ENCODE results near the gene PDE11A. TPM values are rescaled to one million over a fixed set of nuclear protein-coding genes. Genes with fewer than 3 reads are reported as not detected.

PDE11A gene
- total and polyA plus RNA-seq, 8 donors: under 0.01 to 0.87 (median 0.40) TPM; not detected in 2

GRCh38 chr2:177817300-177817699 is 255.3 kb downstream of the PDE11A start:
- no peaks in the 10 kb centered on the region for H3K4me1 ChIP-seq
- no peak overlapping the region for H3K4me3 ChIP-seq
- H3K27ac ChIP-seq: no peak overlapping the region
- peaks cover 0 to 7% (median 2%) of the 10 kb centered on the region in 4 donors for H3K9me3 ChIP-seq
- WGBS, 5 donors: 69 to 88% (median 77%) methylated on average over 4 of the region's 4 CpGs
- DNase-seq: no peak
- intact Hi-C loops (cut with DNase I; ENCODE audit: low total_unique reads): no loop called here
- TF ChIP-seq EP300 (IDR thresholded peaks at IDR 0.05): no peak
- TF ChIP-seq POLR2AphosphoS5 (IDR thresholded peaks at IDR 0.05): no peak
- TF ChIP-seq POLR2A (IDR thresholded peaks at IDR 0.05): no peak
- TF ChIP-seq CTCF (IDR thresholded peaks at IDR 0.05): no peak
- H3K36me3 ChIP-seq: no peaks in the 10 kb centered on the region
- no peaks in the 10 kb centered on the region for H3K27me3 ChIP-seq

- H3K4me3 ChIP-seq: no peak overlapping the region
- no peaks in the 10 kb centered on the region for H3K36me3 ChIP-seq
- H3K27ac ChIP-seq: no peak overlapping the region
- no peaks in the 10 kb centered on the region for H3K27me3 ChIP-seq
- intact Hi-C loops (cut with DNase I; ENCODE audit: low total_unique reads): no loop called here
- no peaks in the 10 kb centered on the region for H3K4me1 ChIP-seq
- H3K9me3 ChIP-seq: peaks cover 0 to 7% (median 2%) of the 10 kb centered on the region in 4 donors
- TF ChIP-seq POLR2A (IDR thresholded peaks at IDR 0.05): no peak
- no peak for TF ChIP-seq CTCF (IDR thresholded peaks at IDR 0.05)
- TF ChIP-seq POLR2AphosphoS5 (IDR thresholded peaks at IDR 0.05): no peak
- TF ChIP-seq EP300 (IDR thresholded peaks at IDR 0.05): no peak
- no peak for DNase-seq
Measured at GRCh38 chr2:177816766-177817165, 255.8 kb downstream of the PDE11A start.

GRCh38 chr2:177812713-177813396 is 259.7 kb downstream of the PDE11A start:
- DNase-seq: no peak
- Histone ChIP-seq H3K27me3 (no peaks in the 10 kb centered on the region), H3K36me3 (no peaks in the 10 kb centered on the region), H3K9me3 (peaks cover 0 to 7% (median 2%) of the 10 kb centered on the region in 4 donors), H3K4me1 (no peaks in the 10 kb centered on the region), H3K4me3 (no peak overlapping the region), H3K27ac (no peak overlapping the region)
- TF ChIP-seq POLR2A (IDR thresholded peaks at IDR 0.05): no peak
- TF ChIP-seq CTCF (IDR thresholded peaks at IDR 0.05): no peak
- TF ChIP-seq EP300 (IDR thresholded peaks at IDR 0.05): no peak
- no peak for TF ChIP-seq POLR2AphosphoS5 (IDR thresholded peaks at IDR 0.05)
- 86 to 95% (median 89%) methylated on average over 2 of the region's 2 CpGs for WGBS, 5 donors
- intact Hi-C loops (cut with DNase I; ENCODE audit: low total_unique reads): no loop called here

- no peak for DNase-seq
- Histone ChIP-seq H3K4me1 (no peaks in the 10 kb centered on the region), H3K27ac (no peak overlapping the region), H3K36me3 (no peaks in the 10 kb centered on the region), H3K4me3 (no peak overlapping the region), H3K9me3 (peaks cover 0 to 7% (median 3%) of the 10 kb centered on the region in 4 donors), H3K27me3 (no peaks in the 10 kb centered on the region)
- TF ChIP-seq POLR2AphosphoS5 (IDR thresholded peaks at IDR 0.05) (no peak), CTCF (IDR thresholded peaks at IDR 0.05) (no peak), EP300 (IDR thresholded peaks at IDR 0.05) (no peak)
- intact Hi-C loops (cut with DNase I; ENCODE audit: low total_unique reads): no loop called here
Measured at GRCh38 chr2:177810906-177811305, 261.7 kb downstream of the PDE11A start.
